G401 (cell line): ENCODE data around the gene BRDT. TPM values are rescaled to one million over a fixed set of nuclear protein-coding genes. Genes with fewer than 3 reads are reported as not detected.

Experiments
- DNase-seq: peaks from one replicate; pipeline ENCODE4 v3.0.0-alpha.2; 2015; ENCODE audit warnings: low spot score
- in situ Hi-C: cut with HindIII; loops from 2 replicates; pipeline ENCODE4 v1.10.0; 2016; ENCODE audit warnings: low sequenced_read_pairs, mixed read lengths
- total RNA-seq: library from RNA; depleted of rRNA; stranded (reverse); fragments of >200 nt; shearing (Covaris generic); gene quantifications from 2 replicates; pipeline ENCODE4 v1.2.3, GENCODE V29; 2014; rRNA removed

The BRDT gene
- 0.55 TPM in 1 of 2 replicates, not detected in the other for total RNA-seq

DNA sequence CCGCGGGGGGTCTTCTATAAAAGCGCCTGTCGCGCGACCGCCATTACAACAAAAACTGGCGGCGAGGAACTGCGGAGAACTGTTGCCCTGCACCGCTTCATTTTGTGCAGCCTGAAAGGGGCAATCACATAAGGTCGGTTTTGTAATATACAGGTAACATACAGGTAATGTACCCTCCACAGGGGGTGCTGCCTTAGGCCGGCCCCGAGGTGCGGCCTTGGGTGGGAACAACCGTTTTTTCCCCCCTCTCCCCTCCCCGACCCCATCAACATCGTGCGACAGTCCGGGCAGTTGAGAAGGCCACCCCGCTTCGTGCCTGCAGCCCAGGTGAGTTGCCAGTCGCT is at the start of gene BRDT:
BRDT (plus strand) TSS at position 46 of the 344 bp plus-strand sequence. CDS start 13,354 bp downstream, outside the sequence.
- no peak for DNase-seq
- in situ Hi-C loops = loop anchor here (25.0 kb wide), 1 partner anchor 412 kb away; no protein-coding TSS in a partner anchor

DNA sequence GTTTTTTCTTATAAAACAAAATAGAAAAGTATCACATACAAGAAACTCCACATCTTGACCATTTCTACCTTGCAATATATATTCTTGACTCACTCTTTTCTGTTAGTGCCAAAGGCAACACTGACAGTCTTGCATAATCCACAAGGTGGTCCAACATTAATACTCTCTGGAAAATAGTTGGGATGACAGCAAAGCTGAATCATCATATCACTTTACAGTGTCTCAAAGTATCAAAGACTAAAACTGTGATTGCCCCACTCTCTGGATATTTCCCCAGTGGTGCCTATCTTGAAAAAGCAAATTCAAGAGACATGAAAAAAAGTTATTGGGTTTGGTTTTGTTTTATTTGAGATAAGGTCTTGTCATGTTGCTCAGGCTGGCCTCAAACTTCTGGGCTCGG is 48.6 kb upstream of the BRDT start:
- no peak for DNase-seq
- in situ Hi-C loops = no loop called here

DNA sequence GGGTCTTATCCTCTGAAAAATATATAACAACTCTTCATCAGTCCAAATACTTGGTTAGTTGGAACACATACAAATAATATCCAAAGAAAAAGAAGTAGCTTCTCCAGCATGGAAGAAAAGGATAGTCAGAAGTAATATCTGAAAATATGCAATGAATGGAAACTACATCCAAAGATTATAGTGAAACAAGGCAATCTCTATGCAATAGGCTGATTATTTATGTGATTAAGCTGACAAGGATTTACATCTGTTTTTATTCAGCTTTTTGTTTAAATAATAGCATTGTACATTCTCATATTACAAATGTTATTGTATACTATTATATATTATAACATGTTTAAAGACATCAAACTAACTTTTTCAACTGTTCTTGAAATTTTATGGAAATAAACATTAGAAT is 48.0 kb upstream of the BRDT start:
- DNase-seq = no peak
- in situ Hi-C loops = no loop called here

DNA sequence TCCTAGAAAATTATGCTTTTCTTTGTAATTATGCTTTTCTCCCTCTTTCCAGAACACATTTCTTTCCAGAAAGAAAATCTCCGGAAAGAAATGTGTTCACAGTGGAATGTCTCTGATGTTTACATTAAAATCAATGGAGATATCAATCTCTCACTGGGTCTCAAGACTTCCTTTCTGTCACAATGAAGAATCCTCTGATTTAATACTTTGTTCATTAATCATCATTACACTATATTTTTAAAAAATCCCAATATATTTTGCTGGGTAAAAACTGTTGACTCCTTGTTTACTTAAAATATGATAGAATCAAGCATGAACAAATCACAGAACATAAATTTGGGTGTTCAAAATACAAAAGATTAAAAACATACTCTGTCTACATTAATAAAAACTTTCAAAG is 36.9 kb upstream of the BRDT start:
- in situ Hi-C loops = no loop called here
- DNase-seq = no peak

- in situ Hi-C loops = no loop called here
- DNase-seq = no peak
Observed at GRCh38 chr1:91913018-91913417, 36.2 kb upstream of the BRDT start.

GRCh38 chr1:91916046-91916445 is 33.2 kb upstream of the BRDT start:
- in situ Hi-C loops = no loop called here
- DNase-seq = no peak

DNA sequence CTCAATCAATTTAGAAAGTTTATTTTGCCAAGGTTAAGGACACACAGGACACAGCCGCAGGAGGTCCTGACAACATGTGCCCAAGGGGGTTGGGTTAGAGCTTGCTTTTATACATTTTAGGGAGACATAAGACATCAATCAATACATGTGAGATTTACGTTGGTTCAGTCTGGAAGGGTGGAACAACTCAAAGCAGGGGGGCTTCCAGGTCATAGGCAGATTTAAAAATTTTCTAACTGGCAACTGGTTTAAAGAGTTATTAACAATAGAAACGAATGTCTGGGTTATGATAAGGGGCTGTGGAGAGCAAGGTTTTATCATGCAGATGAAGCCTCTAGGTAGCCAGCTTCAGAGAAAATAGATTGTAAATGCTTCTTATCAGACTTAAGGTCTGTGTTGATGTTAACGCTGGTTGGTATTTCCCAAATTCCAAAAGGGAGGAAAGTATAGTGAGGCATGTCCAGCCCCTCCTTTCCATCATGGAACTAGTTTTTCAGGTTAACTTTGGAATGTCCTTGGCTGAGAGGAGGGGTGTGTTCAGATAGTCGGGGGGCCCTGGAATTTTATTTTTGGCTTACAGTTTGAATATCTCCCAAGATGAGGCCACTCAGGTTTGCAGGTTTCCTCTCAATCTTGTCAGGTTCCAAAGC is 32.3 kb upstream of the BRDT start:
- no peak for DNase-seq

GRCh38 chr1:91919962-91920361 is 29.2 kb upstream of the BRDT start:
- in situ Hi-C loops = no loop called here
- DNase-seq = no peak

More for the DNA sequence above, 32.3 kb upstream of the BRDT start:
- in situ Hi-C loops = no loop called here

DNA sequence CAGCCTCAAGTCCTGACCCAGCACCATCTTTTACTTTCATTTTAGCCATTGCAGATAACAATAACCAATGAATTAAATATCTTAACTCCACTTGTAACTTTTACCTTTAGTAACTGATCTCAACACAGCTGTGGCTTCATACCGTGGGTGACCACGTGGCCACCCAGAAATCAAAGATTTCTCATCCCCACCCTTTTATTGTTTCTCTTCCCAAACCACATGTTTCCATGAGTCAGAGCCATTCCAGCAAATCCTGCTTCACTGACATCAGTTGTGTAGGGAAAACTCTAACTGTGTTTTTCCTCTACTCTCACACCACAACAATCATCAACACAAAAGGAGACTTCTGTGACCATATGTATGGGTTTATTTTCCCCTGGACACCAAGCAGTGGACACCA is 25.1 kb upstream of the BRDT start:
- in situ Hi-C loops = no loop called here
- DNase-seq = no peak

GRCh38 chr1:91925644-91926435 is 23.4 kb upstream of the BRDT start:
- in situ Hi-C loops = loop anchor here (25.0 kb wide), 1 partner anchor 389 kb away; no protein-coding TSS in a partner anchor
- DNase-seq = no peak

DNA sequence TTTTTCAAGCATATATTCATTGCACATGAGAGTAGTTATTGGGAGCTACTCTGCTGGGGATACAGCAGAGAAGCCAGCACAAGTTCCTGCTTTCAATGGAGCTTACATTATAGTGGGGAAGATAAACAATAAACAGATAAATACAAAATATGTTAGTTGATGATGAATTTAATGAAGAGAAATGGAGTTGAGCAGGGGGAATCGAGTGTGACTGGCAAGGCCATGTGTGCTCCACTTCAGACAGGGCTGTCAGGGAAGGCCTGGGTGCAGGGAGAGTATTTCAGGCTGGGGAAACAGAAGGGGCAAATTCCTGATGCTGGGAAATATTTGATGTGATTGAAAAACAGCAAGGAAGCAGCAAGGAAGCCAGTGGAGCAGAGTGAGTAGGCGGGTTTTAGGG is 21.2 kb upstream of the BRDT start:
- in situ Hi-C loops = loop anchor here (25.0 kb wide), 1 partner anchor 391 kb away; no protein-coding TSS in a partner anchor
- DNase-seq = no peak

GRCh38 chr1:91929250-91929649 is 20.0 kb upstream of the BRDT start:
- DNase-seq = peak; percentile 25
- in situ Hi-C loops = loop anchor here (25.0 kb wide), 1 partner anchor 392 kb away; no protein-coding TSS in a partner anchor

- no peak for DNase-seq
- in situ Hi-C loops = loop anchor here (25.0 kb wide), 1 partner anchor 400 kb away; no protein-coding TSS in a partner anchor
Observed at GRCh38 chr1:91937613-91938012, 11.6 kb upstream of the BRDT start.

DNA sequence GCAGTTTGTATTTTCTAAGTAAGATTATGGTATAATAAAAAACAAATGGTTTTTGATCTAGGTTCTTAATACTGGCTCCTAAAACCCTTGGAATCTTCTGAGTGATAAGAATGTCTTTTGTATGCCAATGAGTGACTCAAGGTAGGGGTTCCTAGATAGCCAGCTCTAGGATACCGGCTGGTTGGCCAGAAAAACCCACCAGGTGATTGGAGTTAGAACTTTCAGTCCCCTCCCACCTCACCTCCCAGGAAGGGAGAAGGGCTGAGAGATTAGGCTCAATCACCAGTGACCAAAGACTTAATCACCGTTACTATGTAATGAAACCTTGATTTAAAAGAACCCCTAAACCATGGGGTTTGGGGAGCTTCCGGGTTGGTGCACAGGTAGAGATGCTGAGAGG is 8.7 kb upstream of the BRDT start:
- no peak for DNase-seq
- in situ Hi-C loops = loop anchor here (25.0 kb wide), 1 partner anchor 403 kb away; no protein-coding TSS in a partner anchor

DNA sequence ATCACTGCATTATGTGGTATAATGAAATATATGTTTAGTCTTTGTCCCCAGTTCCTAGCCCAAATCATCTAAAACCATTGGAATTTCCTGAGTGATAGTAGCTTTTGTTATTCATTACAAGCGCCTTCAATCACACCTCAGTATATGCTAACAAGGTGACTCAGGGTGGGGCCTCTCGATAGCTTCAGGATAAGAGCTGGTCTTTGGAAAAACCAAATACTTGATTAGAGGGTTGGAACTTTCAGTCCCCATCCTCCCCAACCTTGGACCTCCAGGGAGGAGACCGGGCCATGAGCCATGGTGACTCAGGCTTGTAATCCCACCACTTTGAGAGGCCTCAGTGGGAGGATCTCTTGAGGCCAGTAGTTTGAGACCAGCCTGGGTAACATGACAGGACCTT is 5.1 kb upstream of the BRDT start:
- in situ Hi-C loops = loop anchor here (25.0 kb wide), 1 partner anchor 407 kb away; no protein-coding TSS in a partner anchor
- no peak for DNase-seq

DNA sequence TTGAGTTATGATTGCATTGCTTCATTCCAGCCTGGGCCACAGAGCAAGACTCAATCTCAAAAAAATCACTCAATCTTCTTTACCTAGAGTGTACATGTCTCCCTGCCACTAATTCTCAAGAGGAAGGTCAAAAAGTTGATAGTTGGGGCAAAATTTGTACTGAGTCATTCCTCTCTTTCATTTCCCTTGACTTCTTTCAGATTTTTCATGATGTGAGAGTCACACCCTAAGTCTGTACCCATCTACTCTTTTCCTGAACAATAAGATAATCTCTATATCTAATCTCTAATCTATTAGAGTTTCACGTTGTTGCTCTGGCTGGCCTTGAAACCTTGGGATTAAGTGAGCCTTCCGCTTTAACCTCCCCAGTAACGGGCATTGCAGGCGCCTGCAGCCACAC is 1.1 kb upstream of the BRDT start:
- in situ Hi-C loops = loop anchor here (25.0 kb wide), 1 partner anchor 411 kb away; no protein-coding TSS in a partner anchor
- DNase-seq = no peak

- no peak for DNase-seq
- in situ Hi-C loops = loop anchor here (25.0 kb wide), 1 partner anchor 411 kb away; no protein-coding TSS in a partner anchor
Observed at GRCh38 chr1:91948501-91949355, 473 bp upstream of the BRDT start.

- in situ Hi-C loops = no loop called here
- no peak for DNase-seq
Observed at GRCh38 chr1:91952187-91952586, 3.0 kb downstream of the BRDT start.

DNA sequence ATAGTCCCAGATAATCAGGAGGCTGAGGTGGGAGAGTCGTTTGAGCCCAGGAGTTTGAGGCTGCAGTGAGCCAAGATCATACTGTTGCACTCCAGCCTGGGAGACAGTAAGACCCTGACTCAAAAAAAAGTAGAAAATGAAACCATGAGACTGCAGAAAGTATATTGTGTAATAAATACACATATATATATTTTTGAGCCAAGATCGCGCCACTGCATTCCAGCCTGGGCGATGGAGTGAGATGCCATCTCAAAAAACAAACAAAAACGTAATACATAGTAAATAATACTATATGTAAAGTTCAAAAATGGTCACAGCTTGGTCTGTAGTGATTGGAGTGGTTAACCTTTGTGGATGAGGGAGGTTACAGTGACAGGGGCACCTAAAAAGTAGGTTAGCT is 9.7 kb downstream of the BRDT start:
- no peak for DNase-seq
- in situ Hi-C loops = no loop called here
